VCaP (cell line): ENCODE results near the gene FAM53A.

Experiments used
- H3K27ac ChIP-seq: fragments of 450-650 bp; 2 replicates; pipeline ENCODE4 v1.5.1; 2017
- CTCF ChIP-seq: fragments of 450-650 bp; conservative IDR thresholded peaks from 2 replicates; pipeline ENCODE4 v1.5.1; 2017; ENCODE audit warnings: mild to moderate bottlenecking, moderate library complexity

The FAM53A gene

GRCh38 chr4:1622238-1622637 is 61.9 kb downstream of the FAM53A start:
- no peak overlapping the region for H3K27ac ChIP-seq
- no peak for TF ChIP-seq CTCF

GRCh38 chr4:1621526-1621925 is 62.6 kb downstream of the FAM53A start:
- no peak overlapping the region for H3K27ac ChIP-seq
- TF ChIP-seq CTCF = no peak

- no peak overlapping the region for H3K27ac ChIP-seq
- no peak for TF ChIP-seq CTCF
Measured at GRCh38 chr4:1619151-1619672, 64.9 kb downstream of the FAM53A start.

- no peak for TF ChIP-seq CTCF
- no peak overlapping the region for H3K27ac ChIP-seq
Measured at GRCh38 chr4:1618438-1618837, 65.7 kb downstream of the FAM53A start.

GRCh38 chr4:1616557-1616930 is 67.6 kb downstream of the FAM53A start:
- H3K27ac ChIP-seq = no peak overlapping the region
- no peak for TF ChIP-seq CTCF

GRCh38 chr4:1615786-1616556 is 68.1 kb downstream of the FAM53A start:
- TF ChIP-seq CTCF = no peak
- H3K27ac ChIP-seq = no peak overlapping the region

GRCh38 chr4:1614854-1615595 is 69.1 kb downstream of the FAM53A start:
- no peak overlapping the region for H3K27ac ChIP-seq

More at GRCh38 chr4:1614854-1615595, 69.1 kb downstream of the FAM53A start:
- TF ChIP-seq CTCF = no peak
